DND-41 (cell line): ENCODE data around the gene NPDC1.

ENCODE experiments used
- ATAC-seq: fragments of 200-7000 bp; cut with Tn5 transposase; 3 replicates; pipeline ENCODE4 v1.9.1; 2021; ENCODE audit warnings: low read depth; ENCODE audit not compliant: insufficient read depth
- DNase-seq: peaks from one replicate; pipeline ENCODE4 v3.0.0-alpha.2; 2020
- H2AFZ ChIP-seq: 2 replicates; pipeline ENCODE4 v1.6.0; 2012; ENCODE audit warnings: low read depth, low read length
- H3K27ac ChIP-seq: 2 replicates; pipeline ENCODE4 v1.5.1; 2012; ENCODE audit warnings: low read length, inconsistent platforms
- H3K27me3 ChIP-seq: fragments of 200-600 bp; sonication (generic); 2 replicates; pipeline ENCODE4 v1.6.0; 2012; ENCODE audit warnings: low read length, mild to moderate bottlenecking, inconsistent platforms; ENCODE audit not compliant: insufficient read depth, poor library complexity
- H3K36me3 ChIP-seq: 2 replicates; pipeline ENCODE4 v1.5.1; 2012; ENCODE audit warnings: low read length, inconsistent platforms; ENCODE audit not compliant: insufficient read depth
- H3K4me1 ChIP-seq: 2 replicates; pipeline ENCODE4 v1.5.1; 2012; ENCODE audit warnings: mild to moderate bottlenecking, low read length; ENCODE audit not compliant: insufficient read depth
- H3K4me2 ChIP-seq: 2 replicates; pipeline ENCODE4 v1.6.0; 2012; ENCODE audit warnings: mild to moderate bottlenecking, moderate library complexity, low read length, inconsistent platforms; ENCODE audit not compliant: insufficient read depth
- H3K4me3 ChIP-seq, 2 experiments: fragments of 200-600 bp in 1 of 2; shearing (Covaris generic) in 1 of 2; 2 replicates each; pipeline ENCODE4 v1.5.1; 2012 to 2016; ENCODE audit warnings: inconsistent platforms in 2 of 2, low read length in 2 of 2, mild to moderate bottlenecking in 2 of 2, low read depth in 1 of 2, moderate library complexity in 1 of 2
- H3K79me2 ChIP-seq: 2 replicates; pipeline ENCODE4 v1.6.0; 2012; ENCODE audit warnings: low read length, inconsistent platforms; ENCODE audit not compliant: insufficient read depth
- H3K9ac ChIP-seq: 2 replicates; pipeline ENCODE4 v1.6.0; 2012; ENCODE audit warnings: low read depth, mild to moderate bottlenecking, inconsistent platforms, low read length, moderate library complexity
- H3K9me3 ChIP-seq: 2 replicates; pipeline ENCODE4 v1.5.1; 2012; ENCODE audit warnings: low read length, moderate library complexity, mild to moderate bottlenecking, inconsistent platforms; ENCODE audit not compliant: insufficient read depth, severe bottlenecking
- H4K20me1 ChIP-seq: 2 replicates; pipeline ENCODE4 v1.6.0; 2012; ENCODE audit warnings: low read length; ENCODE audit not compliant: insufficient read depth
- EZH2 ChIP-seq: IDR thresholded peaks from 3 replicates; pipeline ENCODE4 v1.6.1; 2012; ENCODE audit warnings: borderline replicate concordance, low read depth, mild to moderate bottlenecking, moderate library complexity, low read length, inconsistent platforms; ENCODE audit not compliant: severe bottlenecking
- TF ChIP-seq, protein P1 (sequence below): IDR thresholded peaks from 2 replicates; pipeline ENCODE4 v1.5.1; 2012; ENCODE audit warnings: borderline replicate concordance, low read length, moderate library complexity, mild to moderate bottlenecking; ENCODE audit not compliant: poor library complexity, severe bottlenecking; ENCODE audit errors: extremely low read depth

NPDC1 gene

GRCh38 chr9:137031904-137032640 is 13.9 kb downstream of the NPDC1 start, which contains the start of gene FUT7:
TSS of gene FUT7 (minus strand) at chr9:137032088. CDS start at chr9:137031991, 97 bp downstream.
- Histone ChIP-seq H3K4me3 (no peak within 1 kb of the TSS), H3K27me3 (peaks cover 9% of the 10 kb centered on the region), H3K36me3 (no peaks in the 10 kb centered on the region), H3K9me3 (no peaks in the 10 kb centered on the region), H4K20me1 (peaks cover 20% of the 10 kb centered on the region), H3K79me2 (no peaks in the 10 kb centered on the region), H2AFZ (no peak within 1 kb of the TSS), H3K4me2 (no peak within 1 kb of the TSS), H3K4me1 (peaks cover 31% of the 10 kb centered on the region), H3K27ac (no peak within 1 kb of the TSS), H3K9ac (no peak within 1 kb of the TSS)
- TF ChIP-seq, protein P1, sequence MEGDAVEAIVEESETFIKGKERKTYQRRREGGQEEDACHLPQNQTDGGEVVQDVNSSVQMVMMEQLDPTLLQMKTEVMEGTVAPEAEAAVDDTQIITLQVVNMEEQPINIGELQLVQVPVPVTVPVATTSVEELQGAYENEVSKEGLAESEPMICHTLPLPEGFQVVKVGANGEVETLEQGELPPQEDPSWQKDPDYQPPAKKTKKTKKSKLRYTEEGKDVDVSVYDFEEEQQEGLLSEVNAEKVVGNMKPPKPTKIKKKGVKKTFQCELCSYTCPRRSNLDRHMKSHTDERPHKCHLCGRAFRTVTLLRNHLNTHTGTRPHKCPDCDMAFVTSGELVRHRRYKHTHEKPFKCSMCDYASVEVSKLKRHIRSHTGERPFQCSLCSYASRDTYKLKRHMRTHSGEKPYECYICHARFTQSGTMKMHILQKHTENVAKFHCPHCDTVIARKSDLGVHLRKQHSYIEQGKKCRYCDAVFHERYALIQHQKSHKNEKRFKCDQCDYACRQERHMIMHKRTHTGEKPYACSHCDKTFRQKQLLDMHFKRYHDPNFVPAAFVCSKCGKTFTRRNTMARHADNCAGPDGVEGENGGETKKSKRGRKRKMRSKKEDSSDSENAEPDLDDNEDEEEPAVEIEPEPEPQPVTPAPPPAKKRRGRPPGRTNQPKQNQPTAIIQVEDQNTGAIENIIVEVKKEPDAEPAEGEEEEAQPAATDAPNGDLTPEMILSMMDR = no peak
- no peak for TF ChIP-seq EZH2
- ATAC-seq (no peak), DNase-seq (peak; percentile 43)

- H3K4me3 ChIP-seq = no peak overlapping the region
- no peaks in the 10 kb centered on the region for H3K36me3 ChIP-seq
- H3K27me3 ChIP-seq = peaks cover 9% of the 10 kb centered on the region
- H3K4me1 ChIP-seq = peaks cover 39% of the 10 kb centered on the region
- no peak for TF ChIP-seq EZH2
- TF ChIP-seq, protein P1 = no peak
- H3K9me3 ChIP-seq = no peaks in the 10 kb centered on the region
- DNase-seq (no peak), ATAC-seq (no peak)
- peaks cover 19% of the 10 kb centered on the region for H4K20me1 ChIP-seq
- H3K27ac ChIP-seq = no peak overlapping the region
- no peak overlapping the region for H2AFZ ChIP-seq
- H3K79me2 ChIP-seq = no peaks in the 10 kb centered on the region
- H3K4me2 ChIP-seq = no peak overlapping the region
- no peak overlapping the region for H3K9ac ChIP-seq
These were observed 15.1 kb downstream of the NPDC1 start for GRCh38 chr9:137030538-137031527.

- no peaks in the 10 kb centered on the region for H3K79me2 ChIP-seq
- H3K36me3 ChIP-seq = no peaks in the 10 kb centered on the region
- no peak overlapping the region for H3K4me2 ChIP-seq
- H3K4me1 ChIP-seq = peaks cover 35% of the 10 kb centered on the region
- no peaks in the 10 kb centered on the region for H3K9me3 ChIP-seq
- peaks cover 7% of the 10 kb centered on the region for H3K27me3 ChIP-seq
- H4K20me1 ChIP-seq = peaks cover 13% of the 10 kb centered on the region
- ATAC-seq (no peak), DNase-seq (no peak)
- H3K27ac ChIP-seq = no peak overlapping the region
- no peak for TF ChIP-seq EZH2
- TF ChIP-seq, protein P1 = no peak
- no peak overlapping the region for H3K9ac ChIP-seq
- no peak overlapping the region for H2AFZ ChIP-seq
- H3K4me3 ChIP-seq = no peak overlapping the region
These were observed 16.0 kb downstream of the NPDC1 start for GRCh38 chr9:137030006-137030405.
